HG02943 (cell line): ENCODE results near the gene SPACA7.

Source experiments
- ATAC-seq: cut with Tn5 transposase; IDR thresholded peaks from one replicate; pipeline ENCODE4 v1.9.1; 2021; ENCODE audit warnings: mild to moderate bottlenecking, low read depth, moderate library complexity; ENCODE audit not compliant: unreplicated experiment

Gene SPACA7

DNA sequence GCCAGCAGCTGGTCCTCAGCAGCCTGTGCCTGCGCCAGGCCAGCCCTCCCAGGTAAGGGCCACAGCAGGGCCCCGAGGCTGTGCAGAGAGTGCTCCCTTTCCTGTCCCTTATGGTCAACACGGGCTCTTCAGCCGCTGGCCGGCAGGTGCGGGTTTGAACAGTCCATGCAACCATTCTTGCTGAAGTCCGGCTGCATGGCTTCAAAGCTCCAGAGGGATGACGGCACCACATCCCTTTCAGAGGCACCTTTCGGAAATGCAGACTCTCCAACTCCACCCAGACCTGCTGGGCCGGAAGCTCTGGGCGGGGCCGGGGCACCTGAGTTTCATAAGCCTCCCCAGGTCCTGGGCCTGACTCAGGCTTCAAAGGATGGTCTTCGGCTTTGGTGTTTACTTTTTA, 81.3 kb downstream of the SPACA7 start:
- no peak for ATAC-seq

DNA sequence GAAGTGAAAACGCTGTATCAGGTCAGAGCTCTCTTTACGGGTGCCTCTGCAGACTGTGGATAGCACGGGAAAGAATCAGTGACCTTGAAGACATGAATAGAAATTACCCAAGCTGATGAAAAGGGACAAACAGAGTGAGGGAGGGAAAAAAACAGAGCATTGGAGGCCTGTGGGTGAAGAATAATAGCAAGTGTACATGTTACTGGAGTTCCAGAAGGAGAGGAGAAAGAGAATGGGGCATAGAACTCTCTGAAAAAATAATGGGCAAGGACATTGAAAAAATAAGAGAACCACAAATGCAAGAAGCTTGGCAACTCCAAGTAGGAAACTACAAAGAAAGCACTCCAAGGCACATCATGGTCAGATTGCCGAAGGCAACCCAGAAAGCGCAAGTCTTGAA, 86.3 kb downstream of the SPACA7 start:
- ATAC-seq, result no peak

DNA sequence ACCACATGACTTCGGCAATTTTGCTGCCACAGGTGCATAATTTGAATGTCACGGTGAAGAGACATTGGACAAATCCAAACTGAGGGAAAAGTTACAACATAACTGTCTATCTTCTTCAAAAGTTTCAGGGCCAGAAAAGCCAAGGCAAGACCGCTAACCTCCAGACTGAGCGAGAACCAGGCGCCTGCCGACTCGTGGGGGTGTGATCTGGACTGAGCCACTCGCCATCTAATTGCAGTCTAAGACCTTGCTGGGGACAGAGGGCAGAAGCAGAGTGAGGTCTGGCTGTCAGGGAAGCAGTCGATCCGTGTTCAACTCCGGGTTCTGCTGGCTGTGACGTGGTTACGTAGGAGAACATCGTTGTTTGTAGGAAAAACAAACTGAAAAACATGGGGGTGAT, 88.6 kb downstream of the SPACA7 start:
- no peak for ATAC-seq

DNA sequence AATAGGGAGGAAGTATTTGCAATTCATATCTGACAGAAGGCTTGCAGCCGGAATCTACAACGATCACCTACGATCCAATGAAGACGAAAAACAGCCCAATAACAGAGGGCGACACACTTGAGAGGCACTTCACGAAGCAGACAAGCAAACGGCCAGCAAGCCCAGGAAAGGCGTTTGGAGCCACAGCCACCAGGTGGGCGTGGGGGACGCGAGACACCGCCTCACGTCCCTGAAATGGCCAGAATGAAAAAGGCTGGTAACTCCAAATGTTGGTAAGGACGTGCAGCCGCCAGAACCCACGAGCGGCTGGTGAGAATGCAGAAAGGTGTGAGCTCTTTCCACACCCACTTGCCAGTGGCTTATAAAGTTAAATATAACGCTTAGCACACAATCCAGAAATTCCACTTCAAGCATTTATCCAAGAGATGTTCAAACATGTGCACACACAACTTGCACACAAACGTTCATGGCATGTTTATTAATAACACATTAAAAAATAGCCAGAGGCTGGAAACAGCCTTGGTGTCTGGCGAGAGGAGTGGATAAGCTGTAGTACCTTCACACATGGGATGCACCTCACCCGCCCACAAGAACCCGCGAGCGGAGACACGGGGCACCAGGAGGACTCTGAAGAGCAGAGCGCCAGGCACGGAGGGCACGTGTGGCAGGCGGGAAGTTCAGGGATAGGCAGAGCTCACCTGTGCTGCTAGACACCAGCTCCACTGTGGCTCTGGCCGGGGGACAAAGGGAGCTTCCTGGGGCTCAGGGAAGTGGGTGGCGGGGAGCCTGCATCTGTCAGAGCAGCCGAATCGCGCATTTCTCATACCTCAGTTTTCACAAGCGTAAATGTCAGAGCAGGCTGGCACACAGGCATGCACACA, 89.3 kb downstream of the SPACA7 start:
- no peak for ATAC-seq

DNA sequence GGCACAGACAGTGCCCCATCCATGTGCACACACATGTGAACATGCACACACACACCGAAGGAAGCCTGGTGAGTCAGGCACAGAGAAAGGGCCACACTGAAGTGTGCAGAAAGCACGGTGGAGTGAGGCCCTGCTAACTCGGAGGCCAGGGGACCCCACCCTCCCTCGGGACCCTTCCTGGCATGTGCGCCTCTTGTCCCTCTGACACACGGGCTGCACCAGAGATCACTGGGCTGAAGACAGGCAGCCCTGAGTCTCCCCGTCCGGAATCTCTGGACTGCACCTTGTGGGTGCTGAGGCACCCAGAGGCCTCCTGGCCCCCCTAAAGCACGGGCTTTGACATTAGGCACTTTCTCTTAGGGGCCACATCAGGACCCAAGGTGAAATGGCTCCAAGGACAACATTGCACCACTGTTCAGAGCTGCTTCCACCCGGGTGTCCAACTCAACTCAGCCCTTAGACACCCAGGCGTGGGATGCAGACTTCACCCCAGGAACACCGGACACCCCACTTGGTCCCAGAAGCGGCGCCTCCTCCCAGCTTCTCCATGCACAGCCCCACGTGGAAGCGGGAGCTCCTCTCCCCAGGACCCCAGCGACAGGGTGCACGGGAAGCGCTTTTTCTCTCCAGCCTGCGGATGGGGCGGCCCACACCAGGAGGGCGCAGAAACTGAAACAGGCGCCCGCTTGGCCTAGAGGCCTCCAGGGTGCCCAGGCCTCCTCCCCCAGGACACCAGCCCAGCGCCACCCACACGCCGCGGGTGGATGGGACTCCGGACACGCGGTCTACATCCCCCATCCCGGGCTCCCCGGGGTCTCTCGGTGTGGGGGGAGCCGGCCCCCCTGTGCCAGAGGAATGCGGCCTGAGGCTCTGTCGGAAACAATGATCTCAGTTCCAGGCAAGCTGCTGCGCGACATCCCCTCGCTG, 90.2 kb downstream of the SPACA7 start:
- ATAC-seq, result no peak

DNA sequence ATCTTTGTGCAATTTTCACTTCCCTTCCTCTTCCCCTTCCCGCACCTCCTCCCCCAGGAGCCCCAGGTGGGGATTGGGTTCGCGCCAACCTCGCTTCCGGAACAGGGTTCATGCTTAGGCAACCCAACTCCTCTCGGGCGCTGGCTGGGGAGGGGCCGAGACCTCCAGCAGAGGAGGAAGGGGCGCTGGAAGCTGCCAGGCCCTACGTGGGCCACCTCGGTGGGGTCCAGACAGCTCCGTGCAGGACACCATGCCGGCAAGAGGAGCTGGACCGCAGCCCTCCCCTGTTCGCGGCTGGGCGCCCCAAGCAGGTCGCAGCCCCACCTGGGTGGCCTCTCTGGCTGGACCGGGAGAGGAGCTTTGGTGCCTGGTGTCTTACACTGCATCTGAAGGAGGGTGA, 91.1 kb downstream of the SPACA7 start:
- ATAC-seq, result no peak

DNA sequence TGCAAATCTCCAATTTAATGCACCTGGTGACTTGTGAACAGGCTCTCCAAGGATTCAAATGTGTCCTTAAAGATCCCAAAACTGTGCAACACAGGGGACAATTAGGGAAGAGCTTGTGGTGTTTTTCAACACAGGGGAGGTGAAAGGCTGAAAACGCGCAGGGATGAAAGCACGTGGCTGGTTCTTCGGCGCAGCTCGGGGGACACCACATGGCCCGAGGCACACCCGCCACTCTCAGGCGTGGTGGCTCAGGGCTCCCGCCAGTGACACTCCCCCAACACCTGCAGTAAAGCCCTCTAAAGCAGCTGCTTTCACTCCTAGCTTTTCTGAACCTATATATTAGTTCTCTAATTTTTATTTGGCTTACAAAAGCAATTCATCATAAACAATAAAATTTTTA, 91.9 kb downstream of the SPACA7 start:
- ATAC-seq, result no peak

DNA sequence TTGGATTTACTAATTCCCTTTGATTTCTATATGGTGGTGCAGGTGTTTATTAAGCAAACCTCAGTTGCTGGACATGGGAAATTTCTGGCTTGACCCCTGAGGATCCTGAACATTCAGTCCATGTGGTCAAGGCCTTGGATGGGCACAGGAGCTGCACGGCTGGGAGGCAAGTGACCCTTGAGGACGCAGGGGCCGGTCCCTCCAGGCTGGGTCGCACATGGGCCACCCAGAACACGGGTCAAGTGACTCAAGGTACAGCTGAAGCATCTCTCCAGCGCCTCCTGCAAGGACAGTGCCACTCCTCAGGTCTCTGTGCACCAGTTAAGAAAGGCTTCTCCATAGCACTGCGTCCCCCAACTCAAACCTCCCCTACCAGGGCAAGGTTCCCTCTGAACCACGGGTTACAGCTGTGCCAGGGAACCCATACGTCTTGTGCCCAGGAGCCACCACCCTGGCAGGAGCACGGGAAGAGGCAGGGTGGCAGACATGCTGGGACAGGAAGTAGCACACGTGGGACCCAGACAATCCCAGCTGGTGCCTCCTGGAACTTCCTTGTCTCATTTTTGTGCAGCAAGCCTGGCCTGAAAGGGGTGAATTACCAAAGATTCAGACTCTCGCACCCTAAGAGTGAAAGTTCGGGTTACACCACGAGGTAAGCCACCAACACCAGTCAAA, 93.1 kb downstream of the SPACA7 start:
- ATAC-seq, result no peak

DNA sequence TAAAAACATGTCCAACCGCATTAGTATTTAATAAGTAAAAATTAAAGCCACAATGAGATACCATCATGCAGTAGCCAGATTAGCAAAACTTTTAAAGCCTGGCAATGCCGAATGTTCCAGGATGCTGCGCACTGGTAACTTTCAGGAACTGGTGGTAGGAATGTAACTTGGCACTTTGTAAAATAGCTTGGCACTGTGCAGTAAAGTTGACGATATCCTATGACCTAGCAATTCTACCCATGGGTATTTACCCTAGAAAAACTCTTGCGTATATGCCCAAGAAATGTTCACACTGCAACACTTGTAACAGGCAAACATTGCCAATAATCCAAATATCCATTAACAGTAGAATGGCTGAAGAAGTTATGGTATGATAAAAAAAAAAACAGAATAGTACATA, 97.7 kb downstream of the SPACA7 start:
- ATAC-seq, result no peak

DNA sequence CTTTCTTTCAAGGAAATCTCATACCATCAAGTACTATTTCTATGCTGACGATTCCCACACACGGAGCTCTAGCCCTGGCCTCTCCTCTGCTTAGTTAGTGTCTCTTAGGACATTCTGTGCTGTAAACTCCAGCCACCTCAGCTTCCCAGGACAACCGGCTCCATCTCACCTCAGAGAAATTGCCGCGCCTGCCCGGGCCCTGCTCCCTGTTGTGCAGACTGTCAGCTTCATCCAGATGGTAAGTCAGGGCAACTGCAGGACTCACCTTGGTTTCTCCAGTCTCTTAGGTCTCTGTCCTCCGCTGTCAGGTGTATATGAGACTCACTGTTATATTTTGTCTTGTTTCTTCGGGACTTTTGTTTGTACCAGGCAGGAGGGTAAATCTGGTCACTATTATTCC, 98.7 kb downstream of the SPACA7 start:
- ATAC-seq, result no peak

DNA sequence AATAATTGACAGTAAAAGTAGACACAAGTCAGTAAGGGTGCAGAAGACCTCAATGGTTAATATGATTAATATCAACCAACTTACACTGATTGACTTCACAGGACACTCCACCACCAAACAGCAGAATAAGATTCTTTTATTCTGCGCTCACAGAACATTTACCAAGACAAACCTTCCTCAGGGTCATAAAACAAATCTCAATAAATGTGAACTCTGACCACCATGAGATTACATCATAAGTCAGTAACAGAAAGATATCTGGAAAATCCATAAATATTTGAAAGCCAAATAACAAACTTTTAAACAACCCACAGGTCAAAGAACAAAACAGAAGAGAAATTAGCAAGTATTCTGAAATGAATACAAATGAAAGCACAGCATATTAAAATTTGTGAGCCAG, 99.7 kb downstream of the SPACA7 start:
- ATAC-seq, result no peak

DNA sequence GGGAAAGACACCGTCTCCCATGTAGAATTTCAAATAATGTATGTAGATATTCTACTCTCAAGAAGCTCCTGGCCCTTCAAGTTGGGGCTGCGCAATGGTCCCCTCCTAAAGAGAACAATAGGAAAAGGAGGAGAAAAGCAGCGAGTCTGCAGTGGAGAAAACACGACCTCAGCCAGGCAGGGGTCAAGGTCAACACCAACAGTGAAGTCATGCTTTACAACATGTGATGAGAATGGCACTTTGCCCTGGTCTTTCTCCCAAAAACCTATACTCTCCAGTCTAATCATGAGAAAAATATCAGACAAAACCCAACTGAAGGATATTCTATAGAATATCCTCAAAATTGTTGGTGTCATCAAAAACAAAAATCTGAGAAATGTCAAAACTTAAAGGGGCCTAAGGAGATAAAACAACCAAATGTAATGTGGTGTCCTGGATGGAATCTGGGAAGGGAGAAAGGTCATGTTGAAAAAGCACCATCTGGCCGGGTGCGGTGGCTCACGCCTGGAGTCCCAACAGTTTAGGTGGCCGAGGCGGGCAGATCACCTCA, 101.0 kb downstream of the SPACA7 start:
- ATAC-seq, result no peak

DNA sequence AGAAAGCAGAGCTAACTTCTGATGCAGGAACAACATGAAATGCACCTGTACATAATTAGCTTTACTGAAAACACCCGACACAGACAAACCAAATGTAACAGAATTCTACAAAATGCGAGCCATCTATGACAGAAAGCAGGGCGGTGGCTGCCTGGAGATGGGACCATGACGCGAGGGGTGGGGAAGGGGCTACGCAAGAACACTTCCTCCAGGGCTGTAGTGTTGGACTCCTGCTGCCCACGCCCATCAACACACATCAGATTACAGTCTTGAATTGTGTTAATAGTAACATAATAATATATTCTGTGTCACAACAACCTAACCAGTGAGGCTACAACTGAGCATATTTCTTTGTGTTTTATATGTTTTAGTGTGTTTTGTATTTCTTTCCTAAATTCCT, 103.2 kb downstream of the SPACA7 start:
- no peak for ATAC-seq

DNA sequence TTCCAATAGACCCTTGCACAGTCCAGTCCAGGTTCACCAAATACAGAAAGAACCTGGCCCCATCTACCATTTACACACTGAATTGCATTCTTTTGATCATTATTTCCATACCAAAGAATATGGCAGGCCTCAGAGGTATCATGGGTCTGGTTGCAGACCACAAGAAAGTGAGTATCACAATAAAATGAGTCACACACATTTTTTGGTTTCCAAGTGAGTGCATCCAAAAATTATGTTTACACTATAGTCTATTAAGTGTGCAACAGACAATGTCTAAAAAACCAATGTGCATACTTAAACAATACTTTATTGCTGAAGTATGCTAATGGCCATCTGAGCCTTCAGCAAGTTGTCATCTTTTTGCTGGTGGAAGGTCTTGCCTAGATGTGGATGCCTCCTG, 105.3 kb downstream of the SPACA7 start:
- ATAC-seq, result no peak

DNA sequence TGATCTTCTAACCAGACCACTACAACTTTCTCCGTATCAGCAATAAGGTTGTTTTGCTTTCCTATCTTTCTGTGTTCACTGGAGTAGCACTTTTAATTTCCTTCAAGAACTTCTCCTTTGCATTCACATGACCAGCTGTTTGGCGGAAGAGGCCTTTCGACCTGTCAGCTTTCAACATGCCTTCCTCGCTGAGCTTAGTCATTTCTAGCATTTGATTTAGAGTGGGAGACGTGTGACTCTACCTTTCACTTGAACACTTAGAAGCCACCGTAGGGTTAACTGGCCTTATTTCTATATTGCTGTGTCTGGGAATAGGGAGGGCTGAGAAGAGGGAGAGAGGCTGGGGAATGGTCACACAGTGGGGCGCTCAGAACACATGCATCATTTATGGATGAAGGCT, 107.1 kb downstream of the SPACA7 start:
- ATAC-seq, result no peak
